Mucosa of stomach (tissue), 1 donor: ENCODE data around the gene EXOC3L4.

ENCODE experiments used
- H3K27me3 ChIP-seq: one replicate; pipeline ENCODE4 v1.7.0; 2013; ENCODE audit warnings: mild to moderate bottlenecking, low read length; ENCODE audit not compliant: control insufficient read depth, insufficient read depth
- H3K36me3 ChIP-seq: one replicate; pipeline ENCODE4 v1.7.0; 2013; ENCODE audit warnings: low read length; ENCODE audit not compliant: control insufficient read depth, insufficient read depth
- H3K4me1 ChIP-seq: one replicate; pipeline ENCODE4 v1.7.0; 2013; ENCODE audit warnings: mild to moderate bottlenecking, low read length; ENCODE audit not compliant: control insufficient read depth, insufficient read depth
- H3K4me3 ChIP-seq: one replicate; pipeline ENCODE4 v1.7.0; 2013; ENCODE audit warnings: low read length
- H3K9ac ChIP-seq: one replicate; pipeline ENCODE4 v1.7.0; 2013; ENCODE audit warnings: mild to moderate bottlenecking, low read length, moderate library complexity
- H3K9me3 ChIP-seq: one replicate; pipeline ENCODE4 v1.7.0; 2013; ENCODE audit warnings: mild to moderate bottlenecking, low read length, moderate library complexity; ENCODE audit not compliant: control insufficient read depth
- donor health status: Pancreatic carcinoma.

The EXOC3L4 gene

DNA sequence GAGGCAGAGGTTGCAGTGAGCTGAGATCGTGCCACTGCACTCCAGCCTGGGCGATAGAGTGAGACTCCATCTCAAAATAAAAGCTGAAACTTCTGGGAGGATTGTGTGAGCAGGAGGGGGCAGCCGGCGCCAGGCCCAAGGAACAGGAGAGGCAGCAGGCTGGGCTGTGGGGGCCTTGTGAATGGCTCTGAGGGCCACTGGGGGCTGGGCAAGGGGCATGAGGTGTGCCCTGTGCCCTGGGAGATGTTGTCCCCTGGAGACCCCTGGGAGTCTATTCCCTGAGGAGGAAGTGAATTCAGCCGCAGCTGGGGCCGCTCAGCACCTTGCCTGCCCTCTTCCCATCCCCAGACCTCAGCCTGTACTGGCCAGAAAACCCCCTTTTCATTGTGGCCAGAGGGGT, 5.6 kb upstream of the EXOC3L4 start:
- H3K36me3 ChIP-seq = no peaks in the 10 kb centered on the region
- no peak overlapping the region for H3K4me3 ChIP-seq
- H3K9ac ChIP-seq = no peak overlapping the region
- H3K4me1 ChIP-seq = peaks cover 16% of the 10 kb centered on the region
- no peaks in the 10 kb centered on the region for H3K9me3 ChIP-seq
- H3K27me3 ChIP-seq = peaks cover 34% of the 10 kb centered on the region

DNA sequence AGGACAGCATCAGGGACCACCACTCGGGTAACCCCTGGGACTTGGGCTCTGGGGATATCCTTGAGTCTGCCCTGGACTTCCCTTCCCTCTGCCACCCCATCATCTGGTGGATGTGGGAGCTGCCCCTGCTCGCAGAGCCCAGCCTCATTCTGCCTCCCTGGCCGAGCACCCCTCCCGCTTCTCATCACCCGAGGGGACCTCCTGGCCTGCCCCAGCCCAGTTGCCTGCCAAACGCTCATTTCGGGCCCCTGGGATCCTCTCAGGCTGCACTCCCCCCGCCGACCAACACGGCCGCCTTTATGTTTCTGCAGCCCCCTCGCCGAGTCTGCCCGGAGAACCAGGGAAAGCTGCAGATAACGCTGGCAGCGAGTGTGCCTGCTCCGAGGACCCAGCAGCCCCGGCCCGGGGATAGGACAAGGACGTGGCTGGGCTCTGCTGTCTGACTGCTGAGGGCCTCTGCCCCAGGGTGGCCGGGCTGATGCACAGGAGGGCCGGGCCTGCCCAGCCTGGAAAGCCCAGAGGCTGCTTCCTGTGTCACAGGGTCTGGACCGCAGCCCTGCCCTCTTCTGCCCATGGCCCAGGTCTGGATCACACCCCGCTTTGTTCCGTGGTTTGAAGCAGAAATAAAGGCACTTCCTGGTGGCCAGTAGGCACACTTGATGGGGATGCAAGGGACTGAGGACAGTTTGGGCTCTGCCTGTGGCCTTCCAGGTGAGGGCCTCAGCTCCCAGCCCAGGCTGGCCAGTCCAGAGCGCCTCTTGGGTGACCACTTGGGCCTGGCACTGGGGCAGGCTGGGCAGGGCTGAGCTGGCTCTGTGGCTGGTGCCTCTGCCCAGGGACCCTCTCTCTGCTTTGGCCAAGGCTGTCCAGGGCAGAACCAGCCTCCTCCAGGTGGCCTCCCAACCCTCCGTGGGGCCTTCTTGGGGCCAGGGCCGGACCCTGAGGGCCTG, 4.9 kb upstream of the EXOC3L4 start:
- H3K4me3 ChIP-seq = no peak overlapping the region
- H3K36me3 ChIP-seq = no peaks in the 10 kb centered on the region
- H3K27me3 ChIP-seq = peaks cover 27% of the 10 kb centered on the region
- no peak overlapping the region for H3K9ac ChIP-seq
- H3K4me1 ChIP-seq = peaks cover 17% of the 10 kb centered on the region
- no peaks in the 10 kb centered on the region for H3K9me3 ChIP-seq

DNA sequence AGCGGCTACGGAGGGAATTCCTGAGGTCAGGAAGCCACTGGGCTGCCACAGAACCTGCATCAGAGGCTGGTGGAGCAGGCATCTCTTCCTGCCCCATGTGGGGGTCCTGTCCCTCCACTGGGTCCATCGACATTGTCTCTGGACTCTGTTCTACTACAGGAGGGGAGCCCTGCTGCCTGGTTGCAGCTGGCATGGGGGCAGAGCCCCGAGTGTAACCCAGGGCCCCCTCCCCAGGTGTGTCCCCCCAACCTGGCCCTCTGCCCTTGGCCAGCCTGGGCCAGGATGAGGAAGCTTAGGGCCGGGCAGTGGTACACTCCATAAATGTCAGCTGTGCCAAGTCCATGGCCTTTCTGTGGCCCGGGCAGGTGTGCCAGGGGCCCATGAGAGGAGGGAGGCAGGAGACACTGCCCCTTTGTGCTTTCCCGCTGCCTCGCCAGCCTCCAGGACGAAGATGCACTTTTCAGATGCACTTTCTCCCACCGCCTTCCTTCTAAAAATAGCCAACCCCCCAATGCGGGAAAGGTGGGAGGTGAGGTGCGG, 4.0 kb upstream of the EXOC3L4 start:
- H3K9me3 ChIP-seq = no peaks in the 10 kb centered on the region
- no peaks in the 10 kb centered on the region for H3K36me3 ChIP-seq
- H3K9ac ChIP-seq = no peak overlapping the region
- peaks cover 26% of the 10 kb centered on the region for H3K4me1 ChIP-seq
- peaks cover 18% of the 10 kb centered on the region for H3K27me3 ChIP-seq
- no peak overlapping the region for H3K4me3 ChIP-seq

DNA sequence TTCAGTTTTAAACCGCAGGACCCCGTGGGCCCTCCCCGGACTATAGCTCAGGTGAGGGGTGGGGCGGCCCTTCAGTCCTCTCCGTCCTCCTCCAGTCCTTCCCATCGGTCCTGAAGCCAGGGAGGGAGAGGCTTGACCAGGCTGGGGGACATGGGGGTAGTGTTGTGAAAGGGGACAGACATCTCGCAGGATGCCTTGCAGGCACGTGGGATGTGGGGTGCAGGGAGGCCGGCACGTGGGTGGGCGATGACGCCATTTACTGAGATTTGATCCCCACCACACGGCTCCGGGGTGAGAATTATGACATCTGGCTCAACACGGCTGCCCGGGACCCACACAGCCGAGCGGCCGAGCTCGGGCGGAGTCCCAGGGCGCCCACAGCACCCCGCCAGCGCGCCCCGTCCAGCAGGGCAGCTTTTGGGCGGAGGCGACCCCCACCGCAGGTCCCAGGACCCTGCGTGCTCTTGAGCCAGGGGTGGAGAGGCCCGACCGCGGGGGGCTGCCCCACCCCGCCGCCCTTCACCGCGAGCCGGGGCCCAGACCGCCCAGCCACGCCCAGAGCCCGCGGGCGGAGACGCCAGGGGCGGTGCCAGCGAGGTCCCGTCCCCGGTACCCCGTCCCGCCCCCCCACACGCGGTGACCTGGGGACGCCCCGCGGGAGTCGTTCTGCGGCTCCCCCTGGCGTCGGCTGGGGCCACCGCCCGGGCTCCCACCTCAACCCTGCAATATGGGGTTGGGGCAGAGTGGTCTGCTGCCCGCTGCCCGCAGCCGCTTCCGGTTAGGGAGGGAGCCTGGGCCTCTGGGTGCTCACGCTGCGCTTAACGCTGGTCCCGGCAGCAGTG, 3.3 kb upstream of the EXOC3L4 start:
- Histone ChIP-seq H3K4me1 (peaks cover 32% of the 10 kb centered on the region), H3K9ac (peak overlapping the region; percentile 52)

DNA sequence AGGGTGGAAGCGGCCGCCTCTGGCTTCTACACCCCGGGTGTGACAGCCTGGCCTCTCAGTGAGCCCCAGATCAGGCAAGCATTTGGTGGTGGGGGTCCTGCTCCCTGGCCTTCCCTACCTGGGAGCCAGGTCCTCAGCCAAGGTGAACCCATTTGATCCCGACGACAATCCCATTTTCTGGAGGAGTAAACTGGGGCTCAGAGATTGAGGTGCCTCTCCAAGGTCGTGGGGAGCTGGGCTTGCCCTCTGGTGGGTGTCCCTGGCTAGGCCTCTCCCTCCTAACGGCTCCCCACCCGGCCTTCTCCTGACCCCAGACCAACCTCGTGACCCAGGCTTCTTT, 2.7 kb upstream of the EXOC3L4 start:
- H3K4me3 ChIP-seq = no peak overlapping the region
- H3K27me3 ChIP-seq = peaks cover 8% of the 10 kb centered on the region

More for the DNA sequence above, 3.3 kb upstream of the EXOC3L4 start:
- Histone ChIP-seq H3K36me3 (no peaks in the 10 kb centered on the region), H3K27me3 (peaks cover 14% of the 10 kb centered on the region), H3K4me3 (no peak overlapping the region), H3K9me3 (no peaks in the 10 kb centered on the region)

DNA sequence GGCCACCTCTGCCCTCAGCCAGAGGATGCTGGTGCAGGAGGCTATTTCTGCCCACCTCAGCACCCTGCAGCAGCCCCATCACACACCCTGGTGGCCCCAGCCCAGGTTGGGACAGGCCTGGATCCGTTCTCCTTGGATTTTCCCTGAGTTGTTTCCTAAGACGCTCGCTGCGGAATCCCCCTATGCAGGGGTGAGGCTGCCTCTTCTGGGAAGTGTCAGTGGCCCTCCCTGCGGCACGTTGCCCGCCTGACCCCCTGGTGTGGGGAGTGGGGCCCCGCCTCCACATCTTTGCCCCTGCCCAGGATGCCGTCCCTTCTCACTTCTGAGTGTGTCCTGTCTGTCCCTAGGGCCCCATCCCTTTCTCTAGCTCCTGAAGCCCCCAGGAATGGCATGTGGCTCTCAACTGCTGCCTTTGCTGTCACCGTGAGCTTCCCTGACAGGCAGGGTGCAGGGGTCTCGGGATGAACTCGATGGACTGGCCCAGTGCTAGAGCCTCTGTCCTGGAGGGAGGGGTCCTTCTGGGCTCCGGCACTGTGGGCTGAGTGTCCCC, 594 bp upstream of the EXOC3L4 start:
- no peak overlapping the region for H3K4me3 ChIP-seq
- peaks cover 5% of the 10 kb centered on the region for H3K27me3 ChIP-seq
- peaks cover 42% of the 10 kb centered on the region for H3K4me1 ChIP-seq
- H3K9me3 ChIP-seq = no peaks in the 10 kb centered on the region
- no peaks in the 10 kb centered on the region for H3K36me3 ChIP-seq
- H3K9ac ChIP-seq = peak overlapping the region; percentile 52

More for the DNA sequence above, 2.7 kb upstream of the EXOC3L4 start:
- no peaks in the 10 kb centered on the region for H3K9me3 ChIP-seq
- H3K36me3 ChIP-seq = no peaks in the 10 kb centered on the region
- H3K9ac ChIP-seq = peak overlapping the region; percentile 52
- peaks cover 32% of the 10 kb centered on the region for H3K4me1 ChIP-seq

DNA sequence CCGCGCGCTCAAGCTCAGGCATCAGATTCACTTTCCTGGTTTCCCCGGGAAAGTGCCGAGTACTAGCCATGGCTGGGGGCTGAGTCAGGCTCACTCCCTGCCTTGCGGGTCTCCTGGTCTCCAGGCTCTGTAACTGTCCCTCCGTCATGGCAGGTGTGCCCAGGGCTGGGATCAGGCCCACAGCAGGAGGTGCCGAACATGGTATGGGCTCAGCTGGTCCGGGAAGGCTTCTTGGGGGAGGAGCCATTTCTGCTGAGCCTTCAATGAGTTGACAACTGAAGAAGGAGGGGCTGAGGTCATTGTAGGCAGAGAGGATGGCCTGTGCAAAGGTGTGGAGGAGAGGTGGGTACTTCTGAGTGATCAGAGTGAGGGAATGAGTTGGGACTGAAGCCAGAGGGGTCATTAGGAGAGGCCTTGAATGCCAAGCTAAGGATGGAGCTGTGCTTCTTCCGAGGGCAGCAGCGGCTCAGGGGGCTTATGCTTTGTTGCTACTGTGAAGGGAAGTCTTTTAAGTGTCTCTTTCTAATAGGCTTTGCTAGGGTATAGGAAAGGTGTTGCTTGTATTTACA, 769 bp downstream of the EXOC3L4 start:
- no peaks in the 10 kb centered on the region for H3K9me3 ChIP-seq
- peak overlapping the region; percentile 52 for H3K9ac ChIP-seq
- H3K36me3 ChIP-seq = no peaks in the 10 kb centered on the region
- peaks cover 55% of the 10 kb centered on the region for H3K4me1 ChIP-seq
- H3K4me3 ChIP-seq = peak overlapping the region; percentile 9
- H3K27me3 ChIP-seq = peaks cover 5% of the 10 kb centered on the region

DNA sequence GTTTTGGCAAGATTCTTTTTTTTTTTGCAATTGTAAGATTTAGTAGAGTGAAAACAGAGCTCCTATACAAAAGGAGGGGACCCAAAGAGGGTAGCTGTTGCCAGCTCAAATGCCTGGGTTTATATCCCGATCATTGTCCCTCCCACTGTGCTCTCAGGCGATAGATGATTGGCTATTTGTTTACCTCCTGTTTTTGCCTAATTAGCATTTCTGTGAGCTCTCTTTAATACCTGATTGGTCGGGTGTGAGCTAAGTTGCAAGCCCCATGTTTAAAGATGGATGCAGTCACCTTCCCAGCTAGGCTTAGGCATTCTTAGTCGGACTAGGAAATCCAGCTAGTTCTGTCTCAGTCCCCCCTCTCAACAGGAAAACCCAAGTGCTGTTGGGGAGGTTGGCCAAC, 1.9 kb downstream of the EXOC3L4 start:
- Histone ChIP-seq H3K36me3 (no peaks in the 10 kb centered on the region), H3K4me1 (peaks cover 56% of the 10 kb centered on the region), H3K9me3 (no peaks in the 10 kb centered on the region), H3K4me3 (no peak overlapping the region), H3K9ac (no peak overlapping the region), H3K27me3 (no peaks in the 10 kb centered on the region)

DNA sequence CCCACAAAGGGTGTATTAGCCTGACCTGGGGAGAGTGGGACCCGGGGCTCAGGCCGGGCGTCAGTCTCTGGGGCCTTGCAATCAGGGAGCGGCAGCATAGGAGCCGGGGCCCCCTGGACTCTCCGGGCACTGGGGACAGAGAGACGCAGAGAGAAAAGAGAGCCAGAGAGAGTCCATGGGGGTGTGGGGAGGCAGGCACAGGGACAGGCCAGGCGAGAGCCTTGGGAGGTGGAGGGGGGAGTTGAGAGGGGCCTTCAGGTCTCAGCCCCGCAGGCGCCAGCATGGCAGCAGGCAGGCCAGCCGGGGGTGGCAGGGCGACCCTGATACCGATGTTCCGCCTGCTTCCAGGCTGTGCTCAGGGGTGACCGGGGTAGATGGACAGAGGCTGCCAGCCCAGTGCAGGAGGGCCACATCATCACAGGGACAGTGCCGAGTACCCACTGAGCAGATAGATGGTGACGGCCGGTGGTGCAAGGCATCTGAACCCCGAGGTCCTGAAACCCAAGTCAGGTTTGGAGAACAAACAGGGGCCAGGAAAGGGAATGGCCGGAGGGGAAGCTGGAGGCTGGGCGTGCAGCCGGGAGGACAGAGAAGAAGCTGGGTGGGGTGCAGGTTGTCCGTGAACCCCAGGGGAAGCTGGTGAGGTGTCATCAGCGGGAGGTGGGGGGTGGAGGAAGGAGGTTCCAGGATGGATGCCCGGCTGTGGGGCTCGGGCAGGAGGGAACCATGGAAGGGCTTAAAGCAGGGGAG, 2.9 kb downstream of the EXOC3L4 start:
- Histone ChIP-seq H3K27me3 (peaks cover 5% of the 10 kb centered on the region), H3K9ac (no peak overlapping the region), H3K9me3 (no peaks in the 10 kb centered on the region), H3K36me3 (no peaks in the 10 kb centered on the region), H3K4me3 (no peak overlapping the region), H3K4me1 (peaks cover 58% of the 10 kb centered on the region)

DNA sequence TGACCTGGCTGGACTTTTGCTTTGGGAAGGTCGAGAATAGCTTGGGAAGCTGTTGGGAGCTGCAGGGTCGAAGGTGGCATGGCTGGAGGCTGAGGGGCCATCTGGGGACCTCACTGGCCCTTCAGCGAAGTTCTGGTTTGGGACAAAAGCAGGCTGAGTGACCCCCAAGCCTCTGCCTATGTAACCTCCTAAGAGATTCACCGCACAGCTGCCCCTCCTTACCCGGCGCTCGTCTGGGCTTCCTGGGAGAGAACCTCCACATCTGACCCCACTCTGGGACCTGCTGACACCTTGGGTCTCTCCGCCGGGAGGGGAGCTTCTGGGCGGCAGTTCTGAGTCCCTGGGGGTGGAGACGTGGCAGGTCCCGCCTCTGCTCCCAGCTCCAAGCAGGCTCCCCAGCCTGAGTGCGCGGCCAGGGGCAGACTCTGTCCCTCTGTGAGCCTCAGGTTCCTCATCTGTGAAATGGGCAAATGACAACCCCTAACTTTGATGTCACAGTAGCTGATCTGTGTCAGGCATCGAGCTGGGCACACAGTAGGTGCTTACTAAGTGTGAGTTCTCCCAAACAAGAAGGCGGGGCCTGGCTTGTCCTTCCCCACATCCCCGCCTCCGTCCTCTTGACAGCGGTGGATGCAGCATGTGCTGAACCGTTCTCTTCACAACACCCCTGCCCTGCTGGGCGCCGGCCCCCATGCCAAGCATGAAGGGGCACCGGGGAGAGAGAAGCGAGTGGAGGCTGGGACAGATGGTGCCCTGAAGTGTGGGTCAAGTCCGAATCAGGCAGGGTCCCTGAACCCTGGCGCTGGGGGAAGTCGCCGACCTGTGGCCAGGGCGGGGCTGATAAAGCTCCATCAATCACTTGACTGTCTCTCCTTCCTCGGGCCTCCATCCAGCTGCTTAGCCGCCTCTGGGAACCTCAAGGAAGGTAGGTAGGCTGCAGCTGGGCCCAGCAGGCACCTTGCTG, 3.8 kb downstream of the EXOC3L4 start:
- H3K4me1 ChIP-seq = peaks cover 58% of the 10 kb centered on the region

More for the DNA sequence above, 3.8 kb downstream of the EXOC3L4 start:
- no peaks in the 10 kb centered on the region for H3K9me3 ChIP-seq
- no peaks in the 10 kb centered on the region for H3K36me3 ChIP-seq
- H3K9ac ChIP-seq = no peak overlapping the region
- H3K4me3 ChIP-seq = no peak overlapping the region
- H3K27me3 ChIP-seq = peaks cover 10% of the 10 kb centered on the region
